Aorta (tissue), 5 donors: ENCODE data around the gene MACROH2A1. TPM values are rescaled to one million over a fixed set of nuclear protein-coding genes. Genes with fewer than 3 reads are reported as not detected.

Source experiments
- ATAC-seq: fragments of 200-7000 bp; cut with Tn5 transposase; one replicate; pipeline ENCODE4 v1.9.1; 2022; ENCODE audit warnings: moderate library complexity; ENCODE audit not compliant: low FRiP score
- DNase-seq, 2 donors: peaks; one replicate each; pipeline ENCODE4 v3.0.0-alpha.2; 2020
- H3K27ac ChIP-seq, 2 donors: one replicate each; pipeline ENCODE4 v1.5.1; 2013; ENCODE audit warnings: low read length in 2 of 2, mild to moderate bottlenecking in 2 of 2, moderate library complexity in 2 of 2, control low read depth in 1 of 2, inconsistent platforms in 1 of 2, low read depth in 1 of 2
- H3K27me3 ChIP-seq, 2 donors: one replicate each; pipeline ENCODE4 v1.6.1; 2013; ENCODE audit warnings: control low read depth in 1 of 2, low read length in 1 of 2, mild to moderate bottlenecking in 1 of 2, moderate library complexity in 1 of 2; ENCODE audit not compliant: insufficient read depth in 2 of 2, control insufficient read depth in 1 of 2
- H3K36me3 ChIP-seq, 2 donors: one replicate each; pipeline ENCODE4 v1.6.1; 2013; ENCODE audit warnings: control low read depth in 1 of 2, low read length in 1 of 2, mild to moderate bottlenecking in 1 of 2; ENCODE audit not compliant: insufficient read depth in 2 of 2, control insufficient read depth in 1 of 2
- H3K4me1 ChIP-seq, 2 donors: one replicate each; pipeline ENCODE4 v1.6.1; 2013; ENCODE audit warnings: low read length in 2 of 2, control low read depth in 1 of 2, mild to moderate bottlenecking in 1 of 2, moderate library complexity in 1 of 2; ENCODE audit not compliant: insufficient read depth in 2 of 2, control insufficient read depth in 1 of 2
- H3K4me3 ChIP-seq, 2 donors: one replicate each; pipeline ENCODE4 v1.5.1; 2013; ENCODE audit warnings: low read length in 2 of 2, control low read depth in 1 of 2, mild to moderate bottlenecking in 1 of 2
- H3K9me3 ChIP-seq: one replicate; pipeline ENCODE4 v1.6.1; 2013; ENCODE audit warnings: mild to moderate bottlenecking, low read length; ENCODE audit not compliant: control insufficient read depth
- WGBS, 2 donors: extraction: QIAGEN DNeasy Blood & Tissue Kit; methylation state at CpG; one replicate each; pipeline ENCODE4 v1.1.7; 2013; 5-methylcytosine and 5-hydroxymethylcytosine counted together
- intact Hi-C, 2 donors: fragments of 100-400 bp; cut with DNase I; formaldehyde crosslinking; loops; one replicate each; pipeline versions ENCODE4 v1.14.2 to v1.15.0; 2022
- polyA plus RNA-seq, 2 donors: library from polyadenylated mRNA; stranded (reverse); fragments of 200-250 nt; gene quantifications; one replicate each; pipeline ENCODE4 v1.2.3, GENCODE V29; 2013
- total RNA-seq, 2 donors: library from RNA; stranded (reverse); fragmentation: NEBNext Ultra II Directional; extraction: Animal tissue kit (Norgen Biotek cat#: 25700); gene quantifications; one replicate each; pipeline ENCODE4 v1.2.1, GENCODE V29; 2021
- donor health status: healthy with polysubstance abuse.
- donor health status: Bipolar disorder and iron deficiency.
- donor health status: DM: no; HTN: no; CAD: no.
- donor health status: DM: no; HTN: no; CAD: no.
- donor health status: DM: yes; HTN: yes; CAD: no.

The MACROH2A1 gene
- total and polyA plus RNA-seq, 4 donors, result 79.6 to 113 (median 106) TPM

GRCh38 chr5:135317286-135317685 is 81.7 kb downstream of the MACROH2A1 start:
- Histone ChIP-seq H3K4me1 (no peaks in the 10 kb centered on the region), H3K36me3 (no peaks in the 10 kb centered on the region), H3K4me3 (no peak overlapping the region), H3K27me3 (no peaks in the 10 kb centered on the region), H3K9me3 (no peaks in the 10 kb centered on the region), H3K27ac (no peak overlapping the region)
- intact Hi-C loops, result no loop called here
- WGBS, 2 donors, result 76 to 86% methylated on average over 4 of the region's 4 CpGs
- DNase-seq (no peak), ATAC-seq (no peak)

GRCh38 chr5:135315386-135315785 is 83.6 kb downstream of the MACROH2A1 start:
- WGBS, 2 donors, result 85 to 88% methylated on average over 2 of the region's 2 CpGs
- no peak overlapping the region for H3K4me3 ChIP-seq

GRCh38 chr5:135313946-135314345 is 85.1 kb downstream of the MACROH2A1 start:
- ATAC-seq (no peak), DNase-seq (no peak)
- Histone ChIP-seq H3K36me3 (no peaks in the 10 kb centered on the region), H3K4me3 (no peak overlapping the region), H3K4me1 (no peaks in the 10 kb centered on the region), H3K27ac (no peak overlapping the region), H3K9me3 (no peaks in the 10 kb centered on the region), H3K27me3 (no peaks in the 10 kb centered on the region)
- WGBS, 2 donors, result 84 to 85% methylated on average over 2 of the region's 2 CpGs
- intact Hi-C loops, result no loop called here

More at GRCh38 chr5:135315386-135315785, 83.6 kb downstream of the MACROH2A1 start:
- ATAC-seq (no peak), DNase-seq (no peak)
- Histone ChIP-seq H3K27me3 (no peaks in the 10 kb centered on the region), H3K36me3 (no peaks in the 10 kb centered on the region), H3K27ac (no peak overlapping the region), H3K4me1 (no peaks in the 10 kb centered on the region), H3K9me3 (no peaks in the 10 kb centered on the region)
- intact Hi-C loops, result no loop called here

- no peaks in the 10 kb centered on the region for H3K36me3 ChIP-seq
- H3K4me3 ChIP-seq, result no peak overlapping the region
- intact Hi-C loops, result no loop called here
- H3K4me1 ChIP-seq, result no peaks in the 10 kb centered on the region
- H3K27ac ChIP-seq, result no peak overlapping the region
- DNase-seq (no peak), ATAC-seq (no peak)
- no peaks in the 10 kb centered on the region for H3K27me3 ChIP-seq
- WGBS, 2 donors, result 90 to 94% methylated on average over 4 of the region's 4 CpGs
- no peaks in the 10 kb centered on the region for H3K9me3 ChIP-seq
These were observed 85.6 kb downstream of the MACROH2A1 start for GRCh38 chr5:135313405-135313804.

- no peaks in the 10 kb centered on the region for H3K4me1 ChIP-seq
- H3K4me3 ChIP-seq, result no peak overlapping the region
- WGBS, 2 donors, result 95 to 97% methylated on average over 10 of the region's 10 CpGs
- H3K27ac ChIP-seq, result no peak overlapping the region
- H3K27me3 ChIP-seq, result no peaks in the 10 kb centered on the region
- DNase-seq (no peak), ATAC-seq (no peak)
- H3K9me3 ChIP-seq, result no peaks in the 10 kb centered on the region
- H3K36me3 ChIP-seq, result no peaks in the 10 kb centered on the region
- intact Hi-C loops, result no loop called here
These were observed 86.6 kb downstream of the MACROH2A1 start for GRCh38 chr5:135312255-135312935.

DNA sequence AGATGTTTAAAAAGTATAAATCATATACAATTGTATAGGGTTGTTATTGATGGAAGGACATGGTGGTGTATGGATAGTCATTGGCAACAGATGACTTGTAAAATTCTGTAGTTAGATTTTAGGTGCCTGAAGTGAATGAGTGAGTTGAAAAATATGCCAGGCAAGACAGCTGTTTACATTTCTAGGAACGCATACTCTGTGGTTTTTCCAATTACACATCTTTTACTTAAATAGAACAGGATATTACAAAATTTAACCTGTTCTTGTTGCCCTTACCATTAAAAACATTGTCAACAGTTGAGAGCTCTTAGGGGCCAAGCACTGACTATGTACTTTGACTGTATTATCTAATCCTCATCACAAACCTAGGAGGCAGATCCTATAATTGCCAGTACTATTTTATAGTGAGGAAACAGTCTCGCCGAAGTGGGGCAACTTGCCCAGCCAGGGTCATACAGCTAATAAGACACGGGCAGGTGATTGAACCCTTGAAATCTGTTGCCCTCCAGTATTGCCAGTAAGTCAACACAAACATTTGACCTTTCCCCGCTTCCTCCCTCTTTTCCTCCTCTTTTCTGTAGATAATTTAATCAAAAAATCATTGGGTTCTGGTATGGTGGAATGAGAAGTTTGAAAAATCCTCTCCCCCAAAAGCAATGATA is 88.6 kb downstream of the MACROH2A1 start:
- no peak for DNase-seq
- whole genome bisulfite sequencing, 2 donors, result 70 to 72% methylated on average over 5 of the region's 5 CpGs

GRCh38 chr5:135309391-135310327 is 89.4 kb downstream of the MACROH2A1 start:
- 86 to 88% methylated on average over 7 of the region's 7 CpGs for WGBS, 2 donors
- Histone ChIP-seq H3K9me3 (no peaks in the 10 kb centered on the region), H3K36me3 (no peaks in the 10 kb centered on the region), H3K4me3 (no peak overlapping the region), H3K27ac (no peak overlapping the region), H3K4me1 (no peaks in the 10 kb centered on the region), H3K27me3 (no peaks in the 10 kb centered on the region)
- DNase-seq (no peak), ATAC-seq (no peak)
- intact Hi-C loops, result no loop called here

More for the DNA sequence above, 88.6 kb downstream of the MACROH2A1 start:
- Histone ChIP-seq H3K27me3 (no peaks in the 10 kb centered on the region), H3K9me3 (no peaks in the 10 kb centered on the region), H3K27ac (no peak overlapping the region), H3K36me3 (no peaks in the 10 kb centered on the region), H3K4me3 (no peak overlapping the region), H3K4me1 (no peaks in the 10 kb centered on the region)
- intact Hi-C loops, result no loop called here
- ATAC-seq, result no peak

DNA sequence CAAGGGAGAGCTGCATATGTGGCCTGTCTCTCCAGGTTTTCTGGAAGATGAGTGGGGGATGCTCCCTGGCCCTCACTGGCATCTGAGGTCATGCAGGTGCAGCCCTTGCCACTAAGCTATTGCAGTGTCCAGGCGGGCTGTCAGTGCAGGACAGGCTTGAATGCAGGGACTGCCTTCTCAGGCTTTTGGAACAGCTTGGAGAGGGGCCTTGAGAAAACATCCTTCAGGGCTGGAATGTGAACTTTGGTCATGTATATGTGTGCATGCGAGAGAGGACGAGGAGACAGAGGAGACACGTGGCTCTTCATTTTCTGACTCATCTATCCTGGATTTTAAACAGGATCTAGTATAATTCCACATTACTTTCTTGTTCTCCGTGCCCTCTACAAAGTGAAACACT is 90.3 kb downstream of the MACROH2A1 start:
- Histone ChIP-seq H3K4me1 (no peaks in the 10 kb centered on the region), H3K27ac (no peak overlapping the region), H3K4me3 (no peak overlapping the region), H3K9me3 (no peaks in the 10 kb centered on the region), H3K27me3 (no peaks in the 10 kb centered on the region), H3K36me3 (no peaks in the 10 kb centered on the region)
- WGBS, 2 donors, result 85 to 88% methylated on average over 5 of the region's 5 CpGs
- no peak for ATAC-seq
- DNase-seq, result no peak
- intact Hi-C loops, result no loop called here
